WTC11 (cell line): ENCODE results near the gene EEF2K. TPM values are rescaled to one million over a fixed set of nuclear protein-coding genes. Genes with fewer than 3 reads are reported as not detected.

Experiments
- ATAC-seq: fragments of 200-7000 bp; cut with Tn5 transposase; 2 replicates; pipeline ENCODE4 v1.10.0; 2021; ENCODE audit warnings: mild to moderate bottlenecking, moderate library complexity
- CTCF ChIA-PET: fragments of 300-600 bp; sonication (Branson Sonifier 250); formaldehyde crosslinking; loops from one replicate; lab custom pipeline; 2021; ENCODE audit warnings: antibody characterized with exemption; lab: Charles Lee
- POLR2A ChIA-PET: fragments of 350-600 bp; sonication (Branson Sonifier 250); formaldehyde crosslinking; loops from one replicate; lab custom pipeline; 2021; ENCODE audit warnings: antibody characterized with exemption; lab: Charles Lee
- DNase-seq: peaks from one replicate; pipeline ENCODE4 v3.0.0; 2021; ENCODE audit warnings: low spot score
- H3K27ac Mint-ChIP-seq: 2 replicates; pipeline ENCODE4 v1.8.0; 2021; ENCODE audit warnings: mixed read lengths
- H3K27me3 Mint-ChIP-seq: 2 replicates; pipeline ENCODE4 v1.8.0; 2021; ENCODE audit warnings: low read depth, mild to moderate bottlenecking, moderate library complexity, mixed read lengths
- H3K36me3 Mint-ChIP-seq: 2 replicates; pipeline ENCODE4 v1.8.0; 2021; ENCODE audit warnings: mixed read lengths
- H3K4me1 Mint-ChIP-seq: 2 replicates; pipeline ENCODE4 v1.8.0; 2022; ENCODE audit warnings: mixed read lengths
- H3K4me3 Mint-ChIP-seq: 2 replicates; pipeline ENCODE4 v1.8.0; 2021; ENCODE audit warnings: mild to moderate bottlenecking, moderate library complexity, mixed read lengths
- H3K9me3 Mint-ChIP-seq: 2 replicates; pipeline ENCODE4 v1.8.0; 2021; ENCODE audit warnings: mixed read lengths
- AFF4 ChIP-seq: sonication (generic); formaldehyde crosslinking; IDR thresholded peaks from 2 replicates; pipeline ENCODE4 v1.8.1; 2023; ENCODE audit warnings: mild to moderate bottlenecking, missing genetic modification reagents, borderline replicate concordance
- ATF1 ChIP-seq: sonication (generic); formaldehyde crosslinking; IDR thresholded peaks from 2 replicates; pipeline ENCODE4 v1.8.1; 2023; ENCODE audit warnings: mild to moderate bottlenecking, moderate library complexity, missing genetic modification reagents
- CREB1 ChIP-seq: sonication (generic); formaldehyde crosslinking; IDR thresholded peaks from 2 replicates; pipeline ENCODE4 v1.8.0; 2023; ENCODE audit warnings: mild to moderate bottlenecking, missing genetic modification reagents
- ESRRA ChIP-seq: sonication (generic); formaldehyde crosslinking; IDR thresholded peaks from 2 replicates; pipeline ENCODE4 v1.8.1; 2022; ENCODE audit warnings: mild to moderate bottlenecking, missing genetic modification reagents, borderline replicate concordance
- ETV6 ChIP-seq: sonication (generic); formaldehyde crosslinking; IDR thresholded peaks from 2 replicates; pipeline ENCODE4 v1.8.1; 2022; ENCODE audit warnings: mild to moderate bottlenecking, missing genetic modification reagents
- FOXJ3 ChIP-seq: sonication (generic); formaldehyde crosslinking; IDR thresholded peaks from 2 replicates; pipeline ENCODE4 v1.9.0; 2021; ENCODE audit warnings: missing genetic modification reagents, mild to moderate bottlenecking, borderline replicate concordance
- MXD4 ChIP-seq: fragments of 250-450 bp; sonication (Bioruptor Pico); IDR thresholded peaks from 2 replicates; pipeline ENCODE4 v1.8.0; 2021; ENCODE audit warnings: mild to moderate bottlenecking, moderate library complexity, borderline replicate concordance
- NFATC4 ChIP-seq: fragments of 250-450 bp; sonication (Bioruptor Pico); IDR thresholded peaks from 2 replicates; pipeline ENCODE4 v1.9.0; 2021; ENCODE audit warnings: mild to moderate bottlenecking
- NFYB ChIP-seq: sonication (generic); formaldehyde crosslinking; conservative IDR thresholded peaks from 2 replicates; pipeline ENCODE4 v1.8.0; 2022; ENCODE audit warnings: low read depth, missing genetic modification reagents
- NR3C1 ChIP-seq: sonication (generic); formaldehyde crosslinking; conservative IDR thresholded peaks from 2 replicates; pipeline ENCODE4 v1.8.1; 2023; ENCODE audit warnings: low read depth, mild to moderate bottlenecking, missing genetic modification reagents
- PRRX2 ChIP-seq: fragments of 250-450 bp; sonication (Bioruptor Pico); IDR thresholded peaks from 2 replicates; pipeline ENCODE4 v1.8.0; 2021; ENCODE audit warnings: mild to moderate bottlenecking
- SP1 ChIP-seq: sonication (generic); formaldehyde crosslinking; conservative IDR thresholded peaks from 2 replicates; pipeline ENCODE4 v1.8.1; 2022; ENCODE audit warnings: missing genetic modification reagents
- TEAD1 ChIP-seq: sonication (generic); formaldehyde crosslinking; IDR thresholded peaks from 2 replicates; pipeline ENCODE4 v1.8.0; 2022; ENCODE audit warnings: mild to moderate bottlenecking, missing genetic modification reagents
- ZNF138 ChIP-seq: sonication (generic); formaldehyde crosslinking; conservative IDR thresholded peaks from 2 replicates; pipeline ENCODE4 v1.8.1; 2022; ENCODE audit warnings: mild to moderate bottlenecking, moderate library complexity, missing genetic modification reagents
- ZNF423 ChIP-seq: fragments of 250-450 bp; sonication (Bioruptor Pico); IDR thresholded peaks from 2 replicates; pipeline ENCODE4 v2.1.2; 2022; ENCODE audit warnings: mild to moderate bottlenecking, moderate library complexity
- ZNF512 ChIP-seq: sonication (generic); formaldehyde crosslinking; IDR thresholded peaks from 2 replicates; pipeline ENCODE4 v1.8.1; 2022; ENCODE audit warnings: missing genetic modification reagents, borderline replicate concordance
- total RNA-seq: library from RNA; stranded (reverse); gene quantifications from 3 replicates; pipeline ENCODE4 v1.2.3, GENCODE V29; 2021
- TF ChIP-seq, protein P1 (sequence below): fragments of 250-450 bp; sonication (Bioruptor Pico); IDR thresholded peaks from 2 replicates; pipeline ENCODE4 v1.9.0; 2021; ENCODE audit warnings: mild to moderate bottlenecking, borderline replicate concordance
- TF ChIP-seq, protein P2 (sequence below): sonication (generic); formaldehyde crosslinking; IDR thresholded peaks from 2 replicates; pipeline ENCODE4 v1.8.0; 2022; ENCODE audit warnings: mild to moderate bottlenecking, missing genetic modification reagents
- TF ChIP-seq, protein P3 (sequence below): sonication (generic); formaldehyde crosslinking; IDR thresholded peaks from 2 replicates; pipeline ENCODE4 v1.8.0; 2022; ENCODE audit warnings: mild to moderate bottlenecking, missing genetic modification reagents

EEF2K gene
- total RNA-seq, 1 experiment from 2014 or later = 26.7 TPM

DNA sequence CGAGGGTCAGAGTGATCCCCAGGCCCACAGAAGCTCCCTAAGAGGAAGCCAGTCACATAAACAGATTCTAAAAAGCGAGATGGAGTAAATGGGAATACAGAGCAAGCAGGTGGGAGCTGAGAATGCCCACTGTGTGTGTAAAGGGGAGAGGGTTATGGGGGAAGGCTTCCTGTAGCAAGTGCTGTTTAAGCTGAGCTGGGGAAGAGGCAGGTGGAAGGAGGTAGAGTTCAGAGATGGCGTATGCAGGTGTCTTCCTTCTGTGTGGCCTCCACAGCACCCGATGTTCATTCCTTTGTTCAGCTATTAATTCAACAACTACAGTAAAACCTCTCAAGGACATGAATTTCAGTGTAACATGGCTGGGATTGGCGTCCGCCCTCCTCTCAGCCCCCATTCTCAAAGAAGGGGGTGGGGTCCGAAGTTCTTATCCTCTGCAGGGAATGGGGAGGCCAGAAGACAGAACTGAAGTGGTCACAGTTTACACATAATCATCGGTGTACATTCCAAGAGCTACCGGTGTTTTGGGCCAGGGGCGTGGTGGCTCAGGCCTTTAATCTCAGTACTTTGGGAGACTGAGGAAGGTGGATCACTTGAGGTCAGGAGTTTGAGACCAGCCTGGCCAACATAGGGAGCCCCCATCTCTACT lies 1.8 kb downstream of the EEF2K start:
- ATAC-seq = no peak
- peaks cover 21% of the 10 kb centered on the region for H3K4me1 Mint-ChIP-seq
- CTCF ChIA-PET = interaction anchor here (0.9 to 3.1 kb wide), 4 partner anchors 9 to 92 kb away, joined by 3 to 26 read pairs (median 10); no protein-coding TSS in a partner anchor

GRCh38 chr16:22210285-22210684 lies 4.2 kb downstream of the EEF2K start:
- Mint-ChIP-seq H3K4me1 (peaks cover 19% of the 10 kb centered on the region), H3K27ac (no peak overlapping the region), H3K9me3 (peaks cover 20% of the 10 kb centered on the region), H3K27me3 (no peaks in the 10 kb centered on the region), H3K36me3 (peaks cover 43% of the 10 kb centered on the region), H3K4me3 (no peak overlapping the region)
- DNase-seq (no peak), ATAC-seq (no peak)
- CTCF ChIA-PET = interaction anchor here (1.2 kb wide), 1 partner anchor 90 kb away, joined by 3 read pairs; no protein-coding TSS in a partner anchor
- POLR2A ChIA-PET = interaction anchor here (0.9 kb wide), 1 partner anchor 10 kb away, joined by 3 read pairs; no protein-coding TSS in a partner anchor
- no peak for TF ChIP-seq ATF1 (CRISPR knock-in tag)
- no peak for TF ChIP-seq ESRRA (CRISPR knock-in tag)
- no peak for TF ChIP-seq CREB1 (CRISPR knock-in tag)
- no peak for TF ChIP-seq PRRX2 (CRISPR knock-in tag)
- TF ChIP-seq, protein P1, sequence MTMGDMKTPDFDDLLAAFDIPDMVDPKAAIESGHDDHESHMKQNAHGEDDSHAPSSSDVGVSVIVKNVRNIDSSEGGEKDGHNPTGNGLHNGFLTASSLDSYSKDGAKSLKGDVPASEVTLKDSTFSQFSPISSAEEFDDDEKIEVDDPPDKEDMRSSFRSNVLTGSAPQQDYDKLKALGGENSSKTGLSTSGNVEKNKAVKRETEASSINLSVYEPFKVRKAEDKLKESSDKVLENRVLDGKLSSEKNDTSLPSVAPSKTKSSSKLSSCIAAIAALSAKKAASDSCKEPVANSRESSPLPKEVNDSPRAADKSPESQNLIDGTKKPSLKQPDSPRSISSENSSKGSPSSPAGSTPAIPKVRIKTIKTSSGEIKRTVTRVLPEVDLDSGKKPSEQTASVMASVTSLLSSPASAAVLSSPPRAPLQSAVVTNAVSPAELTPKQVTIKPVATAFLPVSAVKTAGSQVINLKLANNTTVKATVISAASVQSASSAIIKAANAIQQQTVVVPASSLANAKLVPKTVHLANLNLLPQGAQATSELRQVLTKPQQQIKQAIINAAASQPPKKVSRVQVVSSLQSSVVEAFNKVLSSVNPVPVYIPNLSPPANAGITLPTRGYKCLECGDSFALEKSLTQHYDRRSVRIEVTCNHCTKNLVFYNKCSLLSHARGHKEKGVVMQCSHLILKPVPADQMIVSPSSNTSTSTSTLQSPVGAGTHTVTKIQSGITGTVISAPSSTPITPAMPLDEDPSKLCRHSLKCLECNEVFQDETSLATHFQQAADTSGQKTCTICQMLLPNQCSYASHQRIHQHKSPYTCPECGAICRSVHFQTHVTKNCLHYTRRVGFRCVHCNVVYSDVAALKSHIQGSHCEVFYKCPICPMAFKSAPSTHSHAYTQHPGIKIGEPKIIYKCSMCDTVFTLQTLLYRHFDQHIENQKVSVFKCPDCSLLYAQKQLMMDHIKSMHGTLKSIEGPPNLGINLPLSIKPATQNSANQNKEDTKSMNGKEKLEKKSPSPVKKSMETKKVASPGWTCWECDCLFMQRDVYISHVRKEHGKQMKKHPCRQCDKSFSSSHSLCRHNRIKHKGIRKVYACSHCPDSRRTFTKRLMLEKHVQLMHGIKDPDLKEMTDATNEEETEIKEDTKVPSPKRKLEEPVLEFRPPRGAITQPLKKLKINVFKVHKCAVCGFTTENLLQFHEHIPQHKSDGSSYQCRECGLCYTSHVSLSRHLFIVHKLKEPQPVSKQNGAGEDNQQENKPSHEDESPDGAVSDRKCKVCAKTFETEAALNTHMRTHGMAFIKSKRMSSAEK = no peak
- no peak for TF ChIP-seq ZNF512 (CRISPR knock-in tag)
- TF ChIP-seq, protein P2, sequence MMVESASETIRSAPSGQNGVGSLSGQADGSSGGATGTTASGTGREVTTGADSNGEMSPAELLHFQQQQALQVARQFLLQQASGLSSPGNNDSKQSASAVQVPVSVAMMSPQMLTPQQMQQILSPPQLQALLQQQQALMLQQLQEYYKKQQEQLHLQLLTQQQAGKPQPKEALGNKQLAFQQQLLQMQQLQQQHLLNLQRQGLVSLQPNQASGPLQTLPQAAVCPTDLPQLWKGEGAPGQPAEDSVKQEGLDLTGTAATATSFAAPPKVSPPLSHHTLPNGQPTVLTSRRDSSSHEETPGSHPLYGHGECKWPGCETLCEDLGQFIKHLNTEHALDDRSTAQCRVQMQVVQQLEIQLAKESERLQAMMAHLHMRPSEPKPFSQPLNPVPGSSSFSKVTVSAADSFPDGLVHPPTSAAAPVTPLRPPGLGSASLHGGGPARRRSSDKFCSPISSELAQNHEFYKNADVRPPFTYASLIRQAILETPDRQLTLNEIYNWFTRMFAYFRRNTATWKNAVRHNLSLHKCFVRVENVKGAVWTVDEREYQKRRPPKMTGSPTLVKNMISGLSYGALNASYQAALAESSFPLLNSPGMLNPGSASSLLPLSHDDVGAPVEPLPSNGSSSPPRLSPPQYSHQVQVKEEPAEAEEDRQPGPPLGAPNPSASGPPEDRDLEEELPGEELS = no peak
- no peak for TF ChIP-seq NR3C1
- TF ChIP-seq, protein P3, sequence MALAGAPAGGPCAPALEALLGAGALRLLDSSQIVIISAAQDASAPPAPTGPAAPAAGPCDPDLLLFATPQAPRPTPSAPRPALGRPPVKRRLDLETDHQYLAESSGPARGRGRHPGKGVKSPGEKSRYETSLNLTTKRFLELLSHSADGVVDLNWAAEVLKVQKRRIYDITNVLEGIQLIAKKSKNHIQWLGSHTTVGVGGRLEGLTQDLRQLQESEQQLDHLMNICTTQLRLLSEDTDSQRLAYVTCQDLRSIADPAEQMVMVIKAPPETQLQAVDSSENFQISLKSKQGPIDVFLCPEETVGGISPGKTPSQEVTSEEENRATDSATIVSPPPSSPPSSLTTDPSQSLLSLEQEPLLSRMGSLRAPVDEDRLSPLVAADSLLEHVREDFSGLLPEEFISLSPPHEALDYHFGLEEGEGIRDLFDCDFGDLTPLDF (CRISPR knock-in tag) = no peak
- no peak for TF ChIP-seq MXD4
- TF ChIP-seq ETV6 (CRISPR knock-in tag) = no peak
- TF ChIP-seq SP1 (CRISPR knock-in tag) = no peak
- TF ChIP-seq ZNF138 (CRISPR knock-in tag) = no peak
- TF ChIP-seq TEAD1 = no peak

More for the DNA sequence above, 1.8 kb downstream of the EEF2K start:
- Mint-ChIP-seq H3K27me3 (no peaks in the 10 kb centered on the region), H3K9me3 (peaks cover 13% of the 10 kb centered on the region), H3K4me3 (peak overlapping the region; percentile 96), H3K27ac (peak overlapping the region; percentile 6; the same call in 1 of the 2 replicates), H3K36me3 (peaks cover 22% of the 10 kb centered on the region)
- TF ChIP-seq NFATC4 (CRISPR knock-in tag) (no peak), AFF4 (CRISPR knock-in tag) (no peak), ZNF423 (no peak), FOXJ3 (CRISPR knock-in tag) (no peak), NFYB (CRISPR knock-in tag) (no peak)
- DNase-seq = no peak
- POLR2A ChIA-PET = no interaction called here
